COLO668 (cell line): ENCODE results near the gene TRIM73.
"Not testable (repeated sequence)": the region's sequence is repeated elsewhere in the genome, so short reads cannot be mapped to it uniquely, and the experiment has no call there.

ENCODE experiments used
- DNase-seq: peaks from one replicate; lab custom pipeline; 2025; ENCODE audit not compliant: unreplicated experiment; lab: John Stamatoyannopoulos, UW

TRIM73 gene

DNA sequence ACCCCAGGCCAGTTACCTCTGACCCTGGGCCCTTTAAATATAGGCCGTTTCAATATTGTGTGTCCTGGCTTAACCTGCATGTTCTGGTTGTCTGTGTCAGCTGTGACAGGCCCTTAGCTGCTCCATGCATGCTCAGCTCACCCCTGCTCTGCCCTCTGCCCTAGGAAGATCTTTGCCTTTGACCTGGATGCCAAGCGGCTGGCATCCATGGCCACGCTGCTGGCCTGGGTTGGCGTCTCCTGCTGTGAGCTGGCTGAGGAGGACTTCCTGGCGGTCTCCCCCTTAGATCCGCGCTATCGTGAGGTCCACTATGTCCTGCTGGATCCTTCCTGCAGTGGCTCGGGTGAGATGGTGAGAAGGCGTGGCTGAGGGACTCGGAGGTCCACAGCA lies 20.0 kb downstream of the TRIM73 start:
- not testable (repeated sequence) for DNase-seq

DNA sequence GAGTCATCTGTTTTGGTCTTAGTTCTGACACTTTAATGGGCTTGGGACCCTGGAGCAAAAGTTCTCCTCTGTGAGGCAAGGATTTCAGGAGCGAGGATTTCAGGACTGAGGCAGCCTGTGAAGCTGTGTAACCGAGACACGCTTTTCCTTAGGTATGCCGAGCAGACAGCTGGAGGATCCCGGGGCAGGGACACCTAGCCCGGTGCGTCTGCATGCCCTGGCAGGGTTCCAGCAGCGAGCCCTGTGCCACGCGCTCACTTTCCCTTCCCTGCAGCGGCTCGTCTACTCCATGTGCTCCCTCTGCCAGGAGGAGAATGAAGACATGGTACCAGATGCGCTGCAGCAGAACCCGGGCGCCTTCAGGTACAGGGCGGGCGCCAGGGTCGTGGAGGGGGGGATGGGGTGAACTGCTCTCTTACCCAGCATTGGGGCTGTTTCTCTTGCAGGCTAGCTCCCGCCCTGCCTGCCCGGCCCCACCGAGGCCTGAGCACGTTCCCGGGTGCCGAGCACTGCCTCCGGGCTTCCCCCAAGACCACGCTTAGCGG lies 20.5 kb downstream of the TRIM73 start:
- DNase-seq = not testable (repeated sequence)

DNA sequence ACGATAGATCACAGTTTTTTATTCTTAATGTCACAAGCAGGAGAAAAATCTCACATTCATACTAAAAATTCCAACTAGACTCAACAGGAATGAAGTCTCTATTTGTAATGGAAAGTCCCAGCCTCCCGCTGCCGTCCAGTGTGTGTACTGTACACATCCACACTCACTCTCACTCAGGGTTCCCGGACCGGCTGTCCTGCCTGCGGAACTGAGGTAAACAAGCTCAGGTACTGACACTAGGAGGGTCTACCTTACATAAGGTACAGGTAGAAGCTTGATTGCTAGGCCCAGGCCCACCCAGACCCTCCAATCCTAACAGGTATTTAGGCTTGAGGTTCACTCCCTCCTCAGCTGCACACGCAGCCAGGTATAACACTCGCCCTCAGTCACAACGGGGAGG lies 21.4 kb downstream of the TRIM73 start:
- DNase-seq = not testable (repeated sequence)

DNA sequence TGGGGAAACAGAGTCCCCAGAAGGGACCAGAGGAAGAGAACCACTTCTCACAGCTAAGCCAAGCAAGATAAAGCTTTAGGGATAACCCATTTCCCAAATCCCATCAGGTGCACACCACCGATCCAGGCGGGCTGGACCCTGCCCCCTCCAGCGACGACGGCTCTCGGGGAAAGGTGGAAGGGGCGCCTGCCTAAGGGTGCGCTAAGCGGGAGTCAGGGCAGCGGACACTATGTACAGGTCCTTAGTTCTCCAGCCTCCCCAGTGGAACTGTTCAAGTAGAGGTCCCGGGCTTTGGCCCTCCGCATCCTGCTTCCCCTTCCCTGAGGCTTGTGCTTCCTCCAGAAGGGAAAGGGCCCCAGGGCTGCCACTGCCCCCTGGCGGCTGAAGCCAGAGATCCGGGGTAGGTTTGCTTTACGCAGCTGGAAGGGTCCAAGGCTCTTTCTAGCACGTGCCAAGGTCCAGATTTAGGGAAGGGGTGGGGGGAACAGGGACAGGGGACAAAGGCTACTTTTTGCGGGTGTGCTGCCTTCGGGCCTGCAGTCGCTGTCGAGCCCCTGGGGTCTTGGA lies 22.9 kb downstream of the TRIM73 start:
- DNase-seq = not testable (repeated sequence)

DNA sequence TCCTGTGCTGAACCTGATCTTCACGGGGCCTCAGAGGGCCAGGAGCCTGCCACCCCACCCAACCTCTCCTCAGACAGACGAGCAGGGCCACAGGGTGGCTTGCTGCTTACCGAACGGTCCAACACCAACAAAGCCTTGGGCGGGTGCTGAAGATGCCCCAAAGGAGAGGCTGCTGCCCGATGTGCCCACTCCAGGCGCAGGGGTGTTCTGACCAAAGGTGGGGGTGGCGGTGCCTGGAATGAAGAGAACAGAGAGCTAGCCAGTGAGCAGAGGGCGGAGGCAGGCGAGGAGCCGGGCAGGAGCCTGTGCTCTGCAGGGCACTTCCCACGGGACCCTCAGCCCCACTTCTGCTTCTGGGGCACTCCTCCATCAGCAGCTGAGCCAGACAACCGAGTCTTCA lies 23.8 kb downstream of the TRIM73 start:
- not testable (repeated sequence) for DNase-seq

DNA sequence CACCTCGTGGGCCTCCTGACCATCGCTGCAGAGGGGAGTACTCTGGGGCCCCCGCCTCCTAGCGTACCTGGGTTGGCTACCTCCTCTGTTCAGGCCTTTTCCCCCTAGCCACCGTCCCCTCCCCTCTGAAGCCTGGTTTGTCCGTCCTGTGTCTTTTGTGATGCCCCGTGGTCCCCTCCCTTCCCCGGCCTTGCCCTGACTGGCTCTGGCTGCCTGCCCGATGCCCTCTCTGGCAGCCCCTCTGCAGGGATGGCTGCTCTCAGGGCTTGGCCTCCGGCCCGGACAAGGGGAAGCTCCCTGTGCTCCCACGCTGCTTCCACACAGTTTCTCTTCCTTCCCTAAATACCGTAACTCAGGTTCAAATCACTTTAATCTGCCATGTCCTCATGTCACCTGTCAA lies 24.3 kb downstream of the TRIM73 start:
- not testable (repeated sequence) for DNase-seq

DNA sequence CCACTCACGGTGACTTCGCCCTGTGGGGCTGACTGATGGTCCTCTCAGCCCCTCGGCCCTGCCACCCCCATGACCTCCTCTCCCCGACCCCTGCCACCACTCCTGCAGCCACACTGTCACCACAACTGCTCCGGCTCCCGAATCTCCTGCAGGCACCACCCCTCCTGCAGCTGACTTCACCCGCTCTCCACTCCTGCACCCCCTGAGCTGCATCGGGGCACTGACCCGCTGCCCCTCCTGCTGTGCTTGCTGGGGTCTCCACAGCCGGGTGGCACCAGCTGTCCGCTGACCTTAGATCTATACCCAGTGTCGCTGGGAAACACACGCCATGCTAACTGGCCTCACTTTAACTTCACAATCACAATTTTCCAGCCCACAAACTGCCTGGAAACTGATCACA lies 24.7 kb downstream of the TRIM73 start:
- DNase-seq = not testable (repeated sequence)

DNA sequence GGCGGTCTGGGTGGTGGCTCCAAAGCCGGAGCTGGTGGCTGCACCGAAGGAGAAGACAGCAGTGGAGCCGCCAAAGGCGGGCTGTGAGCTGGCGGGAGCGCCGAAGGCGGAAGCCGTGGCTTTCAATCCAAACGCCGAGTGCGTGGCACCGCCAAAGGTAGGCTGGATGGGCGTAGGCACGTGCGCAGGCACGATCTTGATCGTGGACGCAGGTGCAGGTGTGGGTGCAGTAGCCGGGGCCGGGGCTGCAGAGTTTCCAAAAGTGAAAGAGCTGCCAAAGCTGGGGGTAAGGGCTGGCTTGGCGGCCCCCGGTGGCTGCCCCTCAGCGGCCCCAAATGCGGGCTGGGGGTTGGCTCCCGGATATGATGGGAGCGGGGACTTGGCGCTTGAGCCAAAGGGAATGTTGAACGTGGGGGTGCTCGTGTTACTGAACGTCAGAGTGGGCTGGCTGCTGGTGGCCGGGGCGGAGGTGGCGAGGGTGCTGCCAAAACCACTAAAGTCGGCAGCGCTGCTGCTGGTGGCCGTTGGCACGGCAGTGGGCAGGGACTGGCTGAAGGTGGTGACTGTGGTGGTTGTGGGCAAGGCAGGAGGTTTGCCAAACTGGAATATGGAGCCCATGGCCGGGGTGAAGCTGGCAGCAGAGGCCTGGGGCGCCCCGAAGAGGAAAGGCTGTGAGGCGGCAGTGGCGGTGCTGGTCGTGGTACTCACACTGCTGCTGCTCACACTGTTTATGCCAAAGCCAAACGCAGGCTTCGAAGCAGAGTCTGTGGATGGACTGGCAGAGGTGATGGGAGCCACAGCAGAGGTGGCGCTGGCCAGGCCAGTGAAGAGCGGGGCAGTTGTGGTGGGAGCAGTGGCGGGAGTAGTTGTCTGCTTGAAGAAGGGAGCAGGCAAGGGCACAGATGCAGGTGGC lies 26.6 kb downstream of the TRIM73 start:
- not testable (repeated sequence) for DNase-seq

DNA sequence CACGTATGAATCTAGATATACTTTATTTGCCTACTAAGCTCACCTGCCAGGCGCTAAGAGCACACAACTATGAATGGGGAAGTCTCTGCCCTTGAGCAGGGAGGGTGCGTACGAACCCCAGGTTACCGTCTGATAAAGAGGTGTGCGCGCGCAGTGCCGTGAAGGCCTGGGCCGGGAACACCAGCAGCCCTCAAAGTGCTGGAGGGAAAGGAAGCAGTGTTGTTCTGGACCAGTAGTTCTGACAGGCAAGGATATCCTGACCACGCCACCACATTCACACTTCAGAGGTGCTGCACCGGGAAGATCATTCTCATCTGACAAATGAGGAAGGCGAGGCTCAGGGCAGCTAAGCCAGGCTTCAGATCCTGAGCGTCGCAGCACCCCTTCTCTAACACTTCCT lies 28.1 kb downstream of the TRIM73 start:
- DNase-seq = not testable (repeated sequence)

DNA sequence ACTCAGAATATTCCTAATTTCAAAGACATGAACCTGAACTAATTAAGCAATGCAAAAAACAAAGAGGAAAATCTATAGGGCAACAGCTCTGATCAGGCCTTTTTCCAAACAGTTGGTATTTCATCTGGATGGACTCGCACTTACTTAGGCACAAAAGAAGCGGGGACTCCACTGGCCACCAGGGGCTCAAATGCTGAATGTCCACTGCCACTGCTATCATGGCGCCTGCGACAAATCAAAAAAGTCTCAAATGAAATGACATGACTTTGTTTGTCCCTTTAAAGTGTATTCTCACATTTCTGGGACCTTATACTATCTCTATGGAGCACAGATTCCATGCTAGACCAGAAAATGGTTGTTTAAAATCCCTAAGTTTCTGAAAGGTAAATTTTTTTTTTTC lies 43.6 kb downstream of the TRIM73 start:
- not testable (repeated sequence) for DNase-seq

DNA sequence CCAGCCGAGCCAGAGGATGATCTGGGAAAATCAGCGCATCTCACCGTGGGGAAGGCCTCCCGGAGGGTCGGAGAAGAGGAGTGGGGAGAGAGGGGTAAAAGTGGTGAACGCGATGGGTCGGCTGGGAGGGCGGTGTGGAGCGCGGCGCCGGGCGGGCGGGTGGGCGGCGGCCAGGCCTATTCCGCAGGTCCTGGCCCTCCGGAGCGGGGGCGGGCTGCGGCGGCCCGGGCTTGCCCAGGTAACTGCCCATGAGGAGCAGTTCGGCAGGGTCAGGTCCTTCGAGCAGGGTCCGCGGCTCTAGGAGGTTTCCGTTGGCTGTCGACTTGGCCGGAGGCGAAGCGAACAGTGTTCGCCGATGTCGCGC lies 46.7 kb downstream of the TRIM73 start:
- not testable (repeated sequence) for DNase-seq

DNA sequence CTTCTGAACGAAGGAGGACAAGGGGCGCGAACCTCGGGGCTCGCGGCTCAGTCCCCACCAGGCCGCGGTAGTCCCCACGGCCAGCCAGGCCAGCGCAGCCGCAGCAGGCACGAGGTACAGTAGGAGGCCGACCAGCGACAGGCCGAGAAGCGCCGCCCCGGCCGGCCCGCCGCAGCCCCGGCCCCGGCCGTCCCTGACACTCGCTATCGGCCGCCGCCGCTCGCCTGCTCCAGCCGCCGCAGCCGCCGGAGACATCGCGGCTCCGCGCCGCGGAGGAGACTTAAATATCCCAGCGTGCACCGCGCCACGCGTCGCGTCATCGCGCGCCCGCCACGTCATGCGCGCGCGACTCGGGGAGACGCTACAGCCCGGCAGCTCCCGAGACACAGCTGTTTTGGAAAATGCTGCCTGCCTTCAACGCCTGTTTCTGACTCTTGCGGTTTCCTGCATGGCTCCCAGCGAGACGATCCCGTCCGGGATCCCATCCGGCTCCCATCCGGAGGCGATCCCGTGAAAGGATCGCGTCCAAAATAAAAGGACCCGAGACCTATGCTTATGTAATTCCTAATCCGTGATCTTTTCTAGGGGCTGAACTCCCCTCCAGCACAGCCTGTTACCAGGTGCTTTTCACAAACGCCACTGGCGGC lies 47.2 kb downstream of the TRIM73 start:
- peak; percentile 6 for DNase-seq

DNA sequence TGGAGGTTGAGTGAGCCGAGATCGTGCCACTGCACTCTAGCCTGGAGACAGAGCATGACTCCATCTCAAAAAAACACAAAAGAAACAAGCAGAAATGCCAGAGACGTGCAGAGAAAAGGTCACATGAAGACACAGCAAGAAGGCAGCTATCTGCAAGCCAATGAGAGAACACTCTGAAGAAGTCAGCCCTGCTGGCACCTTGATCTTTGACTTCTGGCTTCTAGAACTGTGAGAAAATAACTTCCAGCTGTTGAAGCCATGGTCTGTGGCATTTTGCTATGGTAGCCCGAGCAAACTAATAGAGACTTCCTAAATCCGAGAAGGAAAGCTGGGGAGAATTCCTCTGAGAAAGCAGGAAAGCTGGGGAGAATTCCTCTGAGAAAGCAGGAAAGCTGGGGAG lies 54.5 kb downstream of the TRIM73 start:
- DNase-seq = not testable (repeated sequence)

DNA sequence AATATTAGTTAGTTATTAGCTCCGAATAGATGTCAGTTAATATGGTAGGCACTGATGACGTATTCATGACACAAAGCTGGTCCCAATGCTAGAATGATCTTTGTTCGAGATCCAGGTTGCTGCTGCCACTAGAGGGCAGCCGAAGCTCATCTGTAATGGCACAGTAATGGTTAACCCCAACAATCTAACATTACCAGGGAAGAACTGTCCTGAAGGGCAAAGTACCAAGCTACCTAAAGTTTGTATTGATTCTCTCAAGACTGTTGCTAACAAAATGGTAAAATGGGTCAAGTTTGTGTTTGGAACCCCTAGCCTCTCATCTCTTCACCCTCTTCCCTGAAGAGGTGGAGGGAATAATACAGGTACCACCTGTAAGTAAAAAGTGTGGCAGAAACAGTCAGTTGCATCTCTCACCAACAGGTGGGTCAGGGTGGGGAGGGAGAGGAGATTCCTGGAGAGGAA lies 57.1 kb downstream of the TRIM73 start:
- not testable (repeated sequence) for DNase-seq
